Neural cell (in vitro differentiated cells): ENCODE measurements around the gene VCP. TPM values are rescaled to one million over a fixed set of nuclear protein-coding genes. Genes with fewer than 3 reads are reported as not detected.

Source experiments
- H2AFZ ChIP-seq: fragments of 200-600, 300-800 bp; sonication (generic), shearing (Covaris generic); 2 replicates; pipeline ENCODE4 v1.6.0; 2014; ENCODE audit warnings: low read depth, mild to moderate bottlenecking, antibody characterized with exemption, low read length, moderate library complexity
- H3F3A ChIP-seq: fragments of 200-600 bp; shearing (Covaris generic); 2 replicates; pipeline ENCODE4 v1.6.1; 2016; ENCODE audit warnings: mild to moderate bottlenecking, moderate library complexity, mixed read lengths, antibody characterized with exemption, low read length; ENCODE audit not compliant: insufficient read depth, poor library complexity, severe bottlenecking
- H3K27ac ChIP-seq: fragments of 200-600, 300-800 bp; sonication (generic), shearing (Covaris generic); 2 replicates; pipeline ENCODE4 v1.5.1; 2014; ENCODE audit warnings: mild to moderate bottlenecking, low read length, moderate library complexity
- H3K27me3 ChIP-seq: fragments of 300-800, 200-600 bp; sonication (generic), shearing (Covaris generic); 2 replicates; pipeline ENCODE4 v1.6.0; 2014; ENCODE audit warnings: mild to moderate bottlenecking, low read depth, low read length, moderate library complexity; ENCODE audit not compliant: insufficient read depth
- H3K36me3 ChIP-seq: fragments of 300-800, 200-600 bp; sonication (generic), shearing (Covaris generic); 2 replicates; pipeline ENCODE4 v1.5.1; 2014; ENCODE audit warnings: mild to moderate bottlenecking, antibody characterized with exemption, low read length, moderate library complexity; ENCODE audit not compliant: insufficient read depth
- H3K4me2 ChIP-seq: fragments of 300-800, 200-600 bp; sonication (generic), shearing (Covaris generic); 2 replicates; pipeline ENCODE4 v1.6.0; 2014; ENCODE audit warnings: mild to moderate bottlenecking, low read length
- H3K4me3 ChIP-seq: fragments of 300-800, 200-600 bp; sonication (generic), shearing (Covaris generic); 2 replicates; pipeline ENCODE4 v1.5.1; 2014; ENCODE audit warnings: mild to moderate bottlenecking, low read length, moderate library complexity
- H3K79me2 ChIP-seq: fragments of 200-600 bp; shearing (Covaris generic); replicated peaks from 2 replicates; pipeline ENCODE4 v1.6.0; 2014; ENCODE audit warnings: mild to moderate bottlenecking, low read length, moderate library complexity; ENCODE audit not compliant: insufficient read depth
- H3K9ac ChIP-seq: fragments of 300-800, 200-600 bp; sonication (generic), shearing (Covaris generic); 2 replicates; pipeline ENCODE4 v1.6.1; 2016; ENCODE audit warnings: mild to moderate bottlenecking, low read length, mixed read lengths
- H3K9me2 ChIP-seq: fragments of 200-600 bp; shearing (Covaris generic); 2 replicates; pipeline ENCODE4 v1.6.1; 2016; ENCODE audit warnings: mild to moderate bottlenecking, low read length, mixed read lengths; ENCODE audit not compliant: insufficient read depth
- H3K9me3 ChIP-seq: fragments of 200-600, 300-800 bp; sonication (generic), shearing (Covaris generic); 2 replicates; pipeline ENCODE4 v1.6.1; 2016; ENCODE audit warnings: mild to moderate bottlenecking, mixed run types, low read length, moderate library complexity, mixed read lengths
- H4K20me1 ChIP-seq: fragments of 200-600 bp; shearing (Covaris generic); 2 replicates; pipeline ENCODE4 v1.6.1; 2016; ENCODE audit warnings: mild to moderate bottlenecking, mixed run types; ENCODE audit not compliant: insufficient read depth
- EP300 ChIP-seq: fragments of 450-650 bp; conservative IDR thresholded peaks from 2 replicates; pipeline ENCODE4 v1.6.1; 2014; ENCODE audit warnings: antibody characterized with exemption, mild to moderate bottlenecking, moderate library complexity; ENCODE audit not compliant: poor library complexity, severe bottlenecking
- EZH2 ChIP-seq: fragments of 200-600, 300-800 bp; shearing (Covaris generic), sonication (generic); IDR thresholded peaks from 2 replicates; pipeline ENCODE4 v1.6.1; 2014; ENCODE audit warnings: antibody characterized with exemption, low read length, borderline replicate concordance, mild to moderate bottlenecking; ENCODE audit not compliant: insufficient read depth, poor library complexity, severe bottlenecking
- MXI1 ChIP-seq: fragments of 450-650 bp; conservative IDR thresholded peaks from 2 replicates; pipeline ENCODE4 v1.6.1; 2014; ENCODE audit warnings: antibody characterized with exemption, mild to moderate bottlenecking; ENCODE audit not compliant: poor library complexity, severe bottlenecking
- POLR2AphosphoS5 ChIP-seq: IDR thresholded peaks from 2 replicates; pipeline ENCODE4 v1.6.1; 2012
- RAD21 ChIP-seq: fragments of 450-650 bp; conservative IDR thresholded peaks from 2 replicates; pipeline ENCODE4 v1.6.1; 2014; ENCODE audit warnings: antibody characterized with exemption, mild to moderate bottlenecking, moderate library complexity
- SMC3 ChIP-seq: fragments of 450-650 bp; conservative IDR thresholded peaks from 2 replicates; pipeline ENCODE4 v1.6.1; 2014; ENCODE audit warnings: antibody characterized with exemption, mild to moderate bottlenecking, moderate library complexity; ENCODE audit not compliant: poor library complexity
- TAF1 ChIP-seq: IDR thresholded peaks from 2 replicates; pipeline ENCODE4 v1.6.1; 2012; ENCODE audit warnings: low read depth
- polyA plus RNA-seq: library from polyadenylated mRNA; depleted of rRNA; stranded (reverse); fragments of >200 nt; gene quantifications from 2 replicates; pipeline ENCODE4 v1.2.3, GENCODE V29; 2014
- TF ChIP-seq, protein P1 (sequence below): fragments of 450-650 bp; IDR thresholded peaks from 2 replicates; pipeline ENCODE4 v1.5.1; 2014; ENCODE audit warnings: antibody characterized with exemption, mild to moderate bottlenecking, moderate library complexity; ENCODE audit not compliant: poor library complexity, severe bottlenecking
- TF ChIP-seq, protein P2 (sequence below): IDR thresholded peaks from 2 replicates; pipeline ENCODE4 v1.6.1; 2012; ENCODE audit warnings: borderline replicate concordance

VCP gene
- polyA plus RNA-seq, 1 donor from 2014 or later, result 139 TPM

DNA sequence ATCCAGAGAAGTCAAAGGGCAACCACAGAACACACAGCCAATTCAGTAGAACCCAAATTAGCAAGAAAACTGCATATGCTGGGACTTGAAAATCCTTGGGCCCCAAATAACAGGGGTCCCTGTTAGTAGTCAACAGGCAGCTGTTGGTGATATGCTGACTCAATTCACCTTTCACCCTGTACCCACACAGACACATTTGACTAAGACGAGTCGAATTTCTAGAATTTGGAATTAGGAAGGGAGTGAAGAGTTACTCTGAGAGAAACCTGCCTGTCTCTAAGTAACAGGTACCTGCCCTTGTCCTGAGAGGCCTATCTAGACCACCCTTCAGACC is 821 bp upstream of the VCP start:
- H3K9ac ChIP-seq, result peak overlapping the region; percentile 57
- peak overlapping the region; percentile 91 for H3K27ac ChIP-seq
- peaks cover 14% of the 10 kb centered on the region for H4K20me1 ChIP-seq
- peaks cover 42% of the 10 kb centered on the region for H3K79me2 ChIP-seq
- no peaks in the 10 kb centered on the region for H3K27me3 ChIP-seq
- no peaks in the 10 kb centered on the region for H3K9me3 ChIP-seq
- peak overlapping the region; percentile 36 for H2AFZ ChIP-seq
- no peaks in the 10 kb centered on the region for H3K36me3 ChIP-seq
- H3K4me3 ChIP-seq, result peak overlapping the region; percentile 52
- no peaks in the 10 kb centered on the region for H3K9me2 ChIP-seq
- no peak for TF ChIP-seq POLR2AphosphoS5
- no peak for TF ChIP-seq SMC3
- TF ChIP-seq EP300, result no peak
- TF ChIP-seq, protein P1, sequence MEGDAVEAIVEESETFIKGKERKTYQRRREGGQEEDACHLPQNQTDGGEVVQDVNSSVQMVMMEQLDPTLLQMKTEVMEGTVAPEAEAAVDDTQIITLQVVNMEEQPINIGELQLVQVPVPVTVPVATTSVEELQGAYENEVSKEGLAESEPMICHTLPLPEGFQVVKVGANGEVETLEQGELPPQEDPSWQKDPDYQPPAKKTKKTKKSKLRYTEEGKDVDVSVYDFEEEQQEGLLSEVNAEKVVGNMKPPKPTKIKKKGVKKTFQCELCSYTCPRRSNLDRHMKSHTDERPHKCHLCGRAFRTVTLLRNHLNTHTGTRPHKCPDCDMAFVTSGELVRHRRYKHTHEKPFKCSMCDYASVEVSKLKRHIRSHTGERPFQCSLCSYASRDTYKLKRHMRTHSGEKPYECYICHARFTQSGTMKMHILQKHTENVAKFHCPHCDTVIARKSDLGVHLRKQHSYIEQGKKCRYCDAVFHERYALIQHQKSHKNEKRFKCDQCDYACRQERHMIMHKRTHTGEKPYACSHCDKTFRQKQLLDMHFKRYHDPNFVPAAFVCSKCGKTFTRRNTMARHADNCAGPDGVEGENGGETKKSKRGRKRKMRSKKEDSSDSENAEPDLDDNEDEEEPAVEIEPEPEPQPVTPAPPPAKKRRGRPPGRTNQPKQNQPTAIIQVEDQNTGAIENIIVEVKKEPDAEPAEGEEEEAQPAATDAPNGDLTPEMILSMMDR, result no peak
- TF ChIP-seq, protein P2, sequence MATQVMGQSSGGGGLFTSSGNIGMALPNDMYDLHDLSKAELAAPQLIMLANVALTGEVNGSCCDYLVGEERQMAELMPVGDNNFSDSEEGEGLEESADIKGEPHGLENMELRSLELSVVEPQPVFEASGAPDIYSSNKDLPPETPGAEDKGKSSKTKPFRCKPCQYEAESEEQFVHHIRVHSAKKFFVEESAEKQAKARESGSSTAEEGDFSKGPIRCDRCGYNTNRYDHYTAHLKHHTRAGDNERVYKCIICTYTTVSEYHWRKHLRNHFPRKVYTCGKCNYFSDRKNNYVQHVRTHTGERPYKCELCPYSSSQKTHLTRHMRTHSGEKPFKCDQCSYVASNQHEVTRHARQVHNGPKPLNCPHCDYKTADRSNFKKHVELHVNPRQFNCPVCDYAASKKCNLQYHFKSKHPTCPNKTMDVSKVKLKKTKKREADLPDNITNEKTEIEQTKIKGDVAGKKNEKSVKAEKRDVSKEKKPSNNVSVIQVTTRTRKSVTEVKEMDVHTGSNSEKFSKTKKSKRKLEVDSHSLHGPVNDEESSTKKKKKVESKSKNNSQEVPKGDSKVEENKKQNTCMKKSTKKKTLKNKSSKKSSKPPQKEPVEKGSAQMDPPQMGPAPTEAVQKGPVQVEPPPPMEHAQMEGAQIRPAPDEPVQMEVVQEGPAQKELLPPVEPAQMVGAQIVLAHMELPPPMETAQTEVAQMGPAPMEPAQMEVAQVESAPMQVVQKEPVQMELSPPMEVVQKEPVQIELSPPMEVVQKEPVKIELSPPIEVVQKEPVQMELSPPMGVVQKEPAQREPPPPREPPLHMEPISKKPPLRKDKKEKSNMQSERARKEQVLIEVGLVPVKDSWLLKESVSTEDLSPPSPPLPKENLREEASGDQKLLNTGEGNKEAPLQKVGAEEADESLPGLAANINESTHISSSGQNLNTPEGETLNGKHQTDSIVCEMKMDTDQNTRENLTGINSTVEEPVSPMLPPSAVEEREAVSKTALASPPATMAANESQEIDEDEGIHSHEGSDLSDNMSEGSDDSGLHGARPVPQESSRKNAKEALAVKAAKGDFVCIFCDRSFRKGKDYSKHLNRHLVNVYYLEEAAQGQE, result no peak
- no peak for TF ChIP-seq MXI1
- TF ChIP-seq EZH2, result no peak
- no peak for TF ChIP-seq RAD21
- no peak for TF ChIP-seq TAF1
- peak overlapping the region; percentile 56 for H3K4me2 ChIP-seq
- no peaks in the 10 kb centered on the region for H3F3A ChIP-seq

DNA sequence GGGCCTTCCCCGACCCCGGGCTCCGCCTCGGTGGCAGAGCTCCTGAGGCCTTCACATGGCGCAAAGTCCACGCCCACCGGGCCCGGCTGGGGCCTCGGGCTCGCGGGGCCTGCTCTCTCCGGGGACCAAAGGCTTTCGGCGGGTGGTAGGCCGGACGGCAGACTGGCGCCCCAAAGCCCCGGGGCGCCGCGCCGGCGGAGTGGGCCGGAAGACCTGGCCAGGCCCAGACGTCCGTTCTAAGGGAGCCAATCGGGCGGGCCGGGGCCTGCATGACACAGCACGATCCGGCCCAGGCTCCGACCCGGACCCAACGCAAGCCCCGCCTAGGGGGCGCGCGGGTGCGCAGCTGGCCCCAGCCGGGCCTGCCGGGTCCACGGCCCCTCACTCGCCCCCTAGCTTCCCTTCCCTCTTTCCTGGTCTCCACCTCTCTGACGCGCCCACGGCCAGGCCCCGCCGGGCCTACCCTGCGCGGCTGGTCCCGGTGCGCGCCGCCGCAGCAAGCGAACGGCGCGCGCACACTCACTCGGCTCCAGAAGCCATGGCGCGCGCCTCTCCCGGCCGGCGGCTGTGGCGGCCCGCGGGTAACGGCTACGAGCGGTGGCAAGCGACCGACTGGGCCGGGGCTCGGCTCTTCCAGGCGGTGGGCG is 488 bp downstream of the VCP start:
- Histone ChIP-seq H3K36me3 (no peaks in the 10 kb centered on the region), H3K9me3 (no peaks in the 10 kb centered on the region), H3F3A (no peaks in the 10 kb centered on the region), H3K27me3 (no peaks in the 10 kb centered on the region), H3K9ac (peak overlapping the region; percentile 96), H4K20me1 (peaks cover 14% of the 10 kb centered on the region), H3K4me2 (peak overlapping the region; percentile 88), H3K9me2 (no peaks in the 10 kb centered on the region), H3K79me2 (peaks cover 49% of the 10 kb centered on the region), H2AFZ (peak overlapping the region; percentile 28), H3K4me3 (peak overlapping the region; percentile 97), H3K27ac (peak overlapping the region; percentile 93)
- TF ChIP-seq, protein P1, result no peak
- TF ChIP-seq POLR2AphosphoS5 (no peak), SMC3 (no peak), EP300 (no peak), TAF1 (no peak), MXI1 (no peak), RAD21 (no peak)
